MCF 10A (cell line): ENCODE measurements around the gene CARD11. TPM values are rescaled to one million over a fixed set of nuclear protein-coding genes. Genes with fewer than 3 reads are reported as not detected.

Source experiments
- BruUV-seq: library from RNA; stranded (reverse); fragments of 400-500 nt; replicated peaks from 2 replicates; lab custom pipeline; 2021; lab: Mats Ljungman, UMichigan
- CTCF ChIA-PET: fragments of 300-600 bp; sonication (Branson Sonifier 250); formaldehyde crosslinking; extraction: SDS; loops from one replicate; lab custom pipeline; 2021; ENCODE audit warnings: antibody characterized with exemption, inconsistent platforms; lab: Yijun Ruan, JAX
- POLR2A ChIA-PET: fragments of 300-600, 350-650 bp; sonication (Branson Sonifier 250); formaldehyde crosslinking; extraction: SDS; loops from one replicate; lab custom pipeline; 2020; ENCODE audit warnings: antibody characterized with exemption, inconsistent platforms; lab: Yijun Ruan, JAX
- DNase-seq: peaks from one replicate; pipeline ENCODE4 v3.0.0-alpha.2; 2018; ENCODE audit not compliant: unreplicated experiment
- H3K27ac Mint-ChIP-seq: one replicate; pipeline ENCODE4 v1.8.0; 2022; ENCODE audit warnings: mild to moderate bottlenecking, low read depth, mixed read lengths; ENCODE audit not compliant: unreplicated experiment
- H3K27me3 Mint-ChIP-seq: one replicate; pipeline ENCODE4 v1.8.0; 2022; ENCODE audit warnings: mixed read lengths; ENCODE audit not compliant: insufficient read depth, unreplicated experiment
- H3K36me3 Mint-ChIP-seq: one replicate; pipeline ENCODE4 v1.8.0; 2022; ENCODE audit warnings: mild to moderate bottlenecking, moderate library complexity, mixed read lengths; ENCODE audit not compliant: insufficient read depth, unreplicated experiment
- H3K4me1 Mint-ChIP-seq: one replicate; pipeline ENCODE4 v1.8.0; 2022; ENCODE audit warnings: mixed read lengths; ENCODE audit not compliant: insufficient read depth, unreplicated experiment
- H3K4me3 Mint-ChIP-seq: one replicate; pipeline ENCODE4 v1.8.0; 2022; ENCODE audit warnings: mild to moderate bottlenecking, moderate library complexity, mixed read lengths; ENCODE audit not compliant: unreplicated experiment
- H3K9me3 Mint-ChIP-seq: one replicate; pipeline ENCODE4 v1.8.0; 2022; ENCODE audit warnings: mixed read lengths; ENCODE audit not compliant: unreplicated experiment
- intact Hi-C: fragments of 100-400 bp; cut with micrococcal nuclease; formaldehyde crosslinking; loops from 2 replicates; pipeline ENCODE4 v1.14.1; 2022
- total RNA-seq: library from RNA; stranded (reverse); gene quantifications from 2 replicates; pipeline ENCODE4 v1.2.3, GENCODE V29; 2022
- TF ChIP-seq, protein P1 (sequence below): fragments of 200-600 bp; IDR thresholded peaks from one replicate; pipeline ENCODE4 v1.8.0; 2022; ENCODE audit warnings: antibody characterized with exemption, mild to moderate bottlenecking; ENCODE audit not compliant: unreplicated experiment

The CARD11 gene
- total RNA-seq, 1 experiment from 2014 or later, result not detected

DNA sequence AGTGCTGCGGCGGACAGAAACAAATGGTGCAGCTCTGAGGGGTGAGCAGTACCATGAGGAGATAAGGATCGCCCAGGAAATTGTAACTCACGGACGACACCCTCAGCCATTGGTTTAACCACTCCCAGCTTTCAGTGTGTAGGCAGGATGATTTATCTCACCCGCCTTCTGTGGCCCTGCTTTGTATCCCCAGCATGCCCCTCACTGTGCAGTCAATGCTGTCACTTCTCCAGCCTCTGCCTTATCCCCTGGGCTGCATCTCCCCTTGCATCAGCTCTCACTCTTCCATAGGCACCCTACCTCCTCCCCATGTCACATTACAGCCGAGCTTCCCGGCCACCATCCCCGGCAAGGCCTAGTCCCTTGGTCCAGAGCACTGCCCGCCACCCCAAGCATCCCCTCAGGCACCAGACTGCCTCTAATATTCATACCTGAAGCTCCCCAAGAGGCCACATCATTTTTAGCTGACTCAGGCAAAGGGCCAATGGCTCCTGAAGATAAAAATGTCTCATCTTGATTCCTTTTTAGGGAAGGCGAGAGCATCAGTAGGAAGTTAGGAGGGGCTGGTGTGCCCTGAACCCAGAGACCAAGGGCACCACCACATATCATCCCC, 77.1 kb downstream of the CARD11 start:
- CTCF ChIA-PET, result no interaction called here
- Mint-ChIP-seq H3K4me1 (peaks cover 5% of the 10 kb centered on the region), H3K9me3 (no peaks in the 10 kb centered on the region), H3K27ac (no peak overlapping the region), H3K27me3 (no peaks in the 10 kb centered on the region), H3K4me3 (no peak overlapping the region), H3K36me3 (no peaks in the 10 kb centered on the region)
- intact Hi-C loops, result no loop called here
- no peak for DNase-seq
- TF ChIP-seq, protein P1, sequence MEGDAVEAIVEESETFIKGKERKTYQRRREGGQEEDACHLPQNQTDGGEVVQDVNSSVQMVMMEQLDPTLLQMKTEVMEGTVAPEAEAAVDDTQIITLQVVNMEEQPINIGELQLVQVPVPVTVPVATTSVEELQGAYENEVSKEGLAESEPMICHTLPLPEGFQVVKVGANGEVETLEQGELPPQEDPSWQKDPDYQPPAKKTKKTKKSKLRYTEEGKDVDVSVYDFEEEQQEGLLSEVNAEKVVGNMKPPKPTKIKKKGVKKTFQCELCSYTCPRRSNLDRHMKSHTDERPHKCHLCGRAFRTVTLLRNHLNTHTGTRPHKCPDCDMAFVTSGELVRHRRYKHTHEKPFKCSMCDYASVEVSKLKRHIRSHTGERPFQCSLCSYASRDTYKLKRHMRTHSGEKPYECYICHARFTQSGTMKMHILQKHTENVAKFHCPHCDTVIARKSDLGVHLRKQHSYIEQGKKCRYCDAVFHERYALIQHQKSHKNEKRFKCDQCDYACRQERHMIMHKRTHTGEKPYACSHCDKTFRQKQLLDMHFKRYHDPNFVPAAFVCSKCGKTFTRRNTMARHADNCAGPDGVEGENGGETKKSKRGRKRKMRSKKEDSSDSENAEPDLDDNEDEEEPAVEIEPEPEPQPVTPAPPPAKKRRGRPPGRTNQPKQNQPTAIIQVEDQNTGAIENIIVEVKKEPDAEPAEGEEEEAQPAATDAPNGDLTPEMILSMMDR, result no peak
- BruUV-seq, result no TSS peak
- POLR2A ChIA-PET, result interaction anchor here (0.6 to 1.0 kb wide), 3 partner anchors 13 to 420 kb away, joined by 3 to 4 read pairs (median 3); no protein-coding TSS in a partner anchor

DNA sequence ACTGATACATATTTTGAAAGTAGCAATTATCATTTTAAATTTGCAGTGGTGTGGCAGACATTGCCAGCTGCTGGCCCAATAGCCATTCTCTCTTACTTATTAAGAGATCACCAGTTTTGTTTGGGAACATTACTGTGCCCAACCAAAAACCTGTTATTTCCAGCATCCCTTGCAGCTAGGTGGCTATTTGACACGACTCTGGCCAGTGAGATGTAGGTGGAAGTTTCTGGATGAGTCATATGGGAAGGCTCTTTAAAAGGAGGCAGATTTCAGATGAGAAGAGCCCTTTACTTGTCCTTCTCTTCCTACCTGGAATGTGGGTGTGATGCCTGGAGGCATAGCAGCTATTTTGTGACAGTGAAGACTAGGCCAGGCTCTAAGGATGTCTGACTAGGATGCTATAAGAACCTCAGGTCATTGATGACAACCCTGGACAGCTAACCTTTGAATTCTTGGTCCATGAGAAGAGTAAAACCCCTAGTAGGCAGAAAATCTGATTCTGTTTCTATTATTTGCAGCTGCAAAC, 77.9 kb downstream of the CARD11 start:
- TF ChIP-seq, protein P1, result no peak
- Mint-ChIP-seq H3K36me3 (peaks cover 4% of the 10 kb centered on the region), H3K9me3 (no peaks in the 10 kb centered on the region), H3K27me3 (no peaks in the 10 kb centered on the region), H3K4me3 (no peak overlapping the region), H3K27ac (no peak overlapping the region), H3K4me1 (peaks cover 5% of the 10 kb centered on the region)
- POLR2A ChIA-PET, result interaction anchor here (0.6 to 1.0 kb wide), 3 partner anchors 12 to 419 kb away, joined by 3 to 4 read pairs (median 3); no protein-coding TSS in a partner anchor
- no peak for DNase-seq
- intact Hi-C loops, result no loop called here
- CTCF ChIA-PET, result interaction anchor here (1.3 kb wide), 1 partner anchor 100 kb away, joined by 4 read pairs; no protein-coding TSS in a partner anchor
- BruUV-seq, result no TSS peak

DNA sequence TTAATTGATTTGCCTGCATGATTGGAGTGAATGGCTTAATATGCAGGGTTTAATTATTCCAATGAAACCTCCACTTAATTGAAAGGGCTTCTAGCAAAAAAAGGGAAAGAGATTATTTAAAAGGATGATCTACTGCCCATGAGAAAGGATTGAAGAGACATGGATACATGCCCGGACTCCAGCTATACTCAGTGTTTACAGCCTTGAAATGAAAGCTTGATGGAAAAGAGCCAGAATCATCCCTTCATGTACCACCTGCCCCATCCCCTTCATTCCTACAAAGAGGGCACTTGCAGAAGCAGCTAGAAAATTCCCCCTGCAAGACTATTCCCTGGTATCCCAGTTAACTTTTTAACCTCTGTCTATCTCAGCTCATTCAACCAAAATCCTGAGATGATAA, 78.4 kb downstream of the CARD11 start:
- Mint-ChIP-seq H3K4me1 (peaks cover 5% of the 10 kb centered on the region), H3K4me3 (no peak overlapping the region), H3K9me3 (no peaks in the 10 kb centered on the region), H3K27me3 (no peaks in the 10 kb centered on the region), H3K27ac (no peak overlapping the region), H3K36me3 (peaks cover 6% of the 10 kb centered on the region)
- TF ChIP-seq, protein P1, result no peak
- CTCF ChIA-PET, result interaction anchor here (0.6 to 1.3 kb wide), 3 partner anchors 85 to 894 kb away, joined by 3 to 4 read pairs (median 3); no protein-coding TSS in a partner anchor
- POLR2A ChIA-PET, result interaction anchor here (1.0 kb wide), 1 partner anchor 12 kb away, joined by 3 read pairs; no protein-coding TSS in a partner anchor
- no peak for DNase-seq
- intact Hi-C loops, result no loop called here
- no TSS peak for BruUV-seq

GRCh38 chr7:2964208-2964607, 79.5 kb downstream of the CARD11 start:
- peaks cover 10% of the 10 kb centered on the region for H3K36me3 Mint-ChIP-seq
- TF ChIP-seq, protein P1, result no peak
- no TSS peak for BruUV-seq
- intact Hi-C loops, result no loop called here
- no peaks in the 10 kb centered on the region for H3K27me3 Mint-ChIP-seq
- H3K4me1 Mint-ChIP-seq, result peaks cover 5% of the 10 kb centered on the region
- ChIA-PET POLR2A (interaction anchor here (0.6 to 1.0 kb wide), 4 partner anchors 11 to 71 kb away, joined by 3 read pairs; no protein-coding TSS in a partner anchor), CTCF (interaction anchor here (0.8 kb wide), 1 partner anchor 77 kb away, joined by 3 read pairs; no protein-coding TSS in a partner anchor)
- H3K27ac Mint-ChIP-seq, result no peak overlapping the region
- no peak overlapping the region for H3K4me3 Mint-ChIP-seq
- DNase-seq, result peak; percentile 12
- no peaks in the 10 kb centered on the region for H3K9me3 Mint-ChIP-seq
